Muscle of leg (tissue), 11 donors: Measurements from ENCODE around the gene OTOS. TPM values are rescaled to one million over a fixed set of nuclear protein-coding genes. Genes with fewer than 3 reads are reported as not detected.

Experiments used
- DNase-seq: peaks from one replicate; pipeline ENCODE4 v3.0.0; 2013
- H3K27ac ChIP-seq: one replicate; pipeline ENCODE4 v1.5.1; 2013; ENCODE audit warnings: mild to moderate bottlenecking, low read length, control low read depth
- H3K27me3 ChIP-seq: one replicate; pipeline ENCODE4 v1.6.1; 2013; ENCODE audit warnings: low read length; ENCODE audit not compliant: control insufficient read depth, insufficient read depth
- H3K36me3 ChIP-seq: one replicate; pipeline ENCODE4 v1.6.1; 2013; ENCODE audit warnings: low read length; ENCODE audit not compliant: control insufficient read depth, insufficient read depth
- H3K4me1 ChIP-seq: one replicate; pipeline ENCODE4 v1.6.1; 2013; ENCODE audit warnings: low read length; ENCODE audit not compliant: control insufficient read depth, insufficient read depth
- H3K4me3 ChIP-seq: one replicate; pipeline ENCODE4 v1.5.1; 2013; ENCODE audit warnings: low read length, control low read depth
- H3K9me3 ChIP-seq: replicated peaks from 2 replicates; pipeline ENCODE4 v1.6.1; 2013; ENCODE audit warnings: low read depth, low read length; ENCODE audit not compliant: control insufficient read depth
- WGBS: methylation state at CpG from one replicate; pipeline ENCODE4 v1.1.5; 2013; ENCODE audit warnings: missing lambda C conversion rate; ENCODE audit not compliant: insufficient coverage; 5-methylcytosine and 5-hydroxymethylcytosine counted together
- polyA plus RNA-seq, 8 donors: library from polyadenylated mRNA; unstranded; fragments of 120-200 nt; gene quantifications; one replicate each; pipeline versions ENCODE4 v1.2.1 to v1.2.3, GENCODE V29; 2013; ENCODE audit warnings: inconsistent platforms in 1 of 8, low replicate concordance in 1 of 8; ENCODE audit not compliant: insufficient read length in 8 of 8, insufficient read depth in 1 of 8
- total RNA-seq: library from RNA; stranded (reverse); fragments of 120-200 nt; gene quantifications from one replicate; pipeline ENCODE4 v1.2.4, GENCODE V29; 2013

Gene OTOS
- total and polyA plus RNA-seq, 9 donors = not detected

DNA sequence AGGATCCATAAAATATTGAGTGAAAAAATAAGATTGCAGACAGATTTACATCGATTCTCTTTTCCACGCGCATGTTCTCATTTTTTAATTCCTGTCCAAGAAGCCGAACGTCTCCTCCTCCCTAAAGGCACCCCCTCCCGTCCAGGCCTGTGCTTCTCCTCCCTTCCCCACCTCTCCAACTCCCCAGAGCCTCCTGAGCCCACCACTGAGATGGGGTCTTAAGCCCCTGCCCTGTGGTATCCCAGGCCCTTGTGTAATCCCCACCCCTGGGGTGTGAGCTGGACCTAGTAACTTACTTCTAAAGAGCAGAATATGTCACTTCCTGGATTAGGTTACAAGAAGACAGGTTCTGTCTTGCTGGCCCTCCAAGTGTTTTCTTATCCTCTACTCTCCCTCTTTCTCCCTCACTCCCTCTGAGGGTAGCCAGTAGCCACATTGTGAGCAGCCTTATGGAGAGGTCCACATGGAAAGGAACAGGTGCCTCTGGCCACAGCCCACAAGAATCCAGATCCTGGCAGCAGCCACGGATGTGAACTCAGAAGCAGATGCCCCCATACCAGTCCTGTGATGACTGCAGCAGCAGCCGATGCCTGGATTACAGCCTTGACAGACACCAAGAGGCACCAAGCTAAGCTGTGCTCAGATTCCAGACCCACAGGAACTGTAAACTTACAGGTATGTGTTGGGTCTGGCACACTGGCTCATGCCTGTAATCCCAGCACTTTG lies 39.6 kb upstream of the OTOS start:
- Histone ChIP-seq H3K36me3 (no peaks in the 10 kb centered on the region), H3K9me3 (no peaks in the 10 kb centered on the region), H3K4me1 (peaks cover 4% of the 10 kb centered on the region), H3K4me3 (no peak overlapping the region), H3K27me3 (peaks cover 20% of the 10 kb centered on the region), H3K27ac (no peak overlapping the region)
- DNase-seq = peak; percentile 22
- WGBS = 39% methylated on average over 7 of the region's 8 CpGs

DNA sequence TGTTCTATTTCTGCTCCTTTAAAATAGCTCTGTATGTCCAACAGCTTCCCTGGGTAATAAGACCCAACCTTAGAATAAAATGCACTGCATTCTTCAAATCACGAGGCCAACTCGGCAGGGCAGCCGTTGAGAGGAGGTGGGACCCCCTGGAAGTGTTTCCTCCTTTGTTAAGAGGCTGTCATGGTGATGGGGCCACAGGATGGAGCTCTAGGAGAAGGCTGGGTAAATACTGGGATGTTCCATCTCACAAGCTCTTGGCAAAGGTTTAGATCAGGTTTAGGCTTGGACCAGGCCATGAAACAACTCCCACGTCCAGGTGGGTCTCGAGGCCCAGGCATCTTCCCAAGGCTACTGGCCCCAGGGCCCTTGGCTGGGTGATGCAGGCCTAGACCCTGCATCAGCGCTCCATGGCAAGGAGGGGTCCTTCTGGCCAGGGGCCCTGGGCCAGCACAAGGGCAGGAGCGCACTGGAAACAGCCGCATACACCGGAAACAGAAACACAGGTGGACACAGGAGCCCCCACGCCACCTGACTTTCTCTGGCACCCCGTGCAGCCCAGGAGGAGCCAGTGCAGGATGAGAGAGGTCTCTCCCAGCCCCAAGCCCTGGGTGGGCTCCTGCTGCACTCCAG lies 38.8 kb upstream of the OTOS start:
- 82% methylated on average over 7 of the region's 11 CpGs for WGBS
- DNase-seq = no peak
- peaks cover 4% of the 10 kb centered on the region for H3K4me1 ChIP-seq
- no peak overlapping the region for H3K27ac ChIP-seq
- H3K27me3 ChIP-seq = peaks cover 15% of the 10 kb centered on the region
- no peaks in the 10 kb centered on the region for H3K9me3 ChIP-seq
- no peak overlapping the region for H3K4me3 ChIP-seq
- no peaks in the 10 kb centered on the region for H3K36me3 ChIP-seq

DNA sequence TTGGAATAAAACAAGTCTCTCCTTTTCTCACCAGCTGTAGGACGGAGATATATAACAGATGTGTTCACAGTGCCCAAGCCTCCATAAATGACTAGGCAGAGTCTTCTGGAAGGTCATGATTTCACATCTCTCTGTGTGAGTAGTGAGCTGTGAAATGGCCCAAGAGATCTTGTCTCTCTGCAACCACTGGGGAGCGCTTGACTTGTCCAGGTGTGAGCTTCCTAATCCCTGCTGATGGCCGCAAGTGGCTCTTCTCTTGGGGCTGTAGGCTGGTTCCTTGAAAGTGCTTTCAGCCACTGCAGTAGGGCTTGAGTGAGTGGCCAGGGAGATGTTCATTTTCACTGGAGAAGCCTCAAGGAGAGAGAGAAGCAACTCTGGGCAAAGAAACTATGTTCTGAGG lies 38.1 kb upstream of the OTOS start:
- Histone ChIP-seq H3K4me1 (peaks cover 4% of the 10 kb centered on the region), H3K9me3 (no peaks in the 10 kb centered on the region), H3K4me3 (no peak overlapping the region), H3K36me3 (no peaks in the 10 kb centered on the region), H3K27me3 (peaks cover 15% of the 10 kb centered on the region), H3K27ac (no peak overlapping the region)
- DNase-seq = no peak
- 65% methylated on average over 2 of the region's 3 CpGs for WGBS

DNA sequence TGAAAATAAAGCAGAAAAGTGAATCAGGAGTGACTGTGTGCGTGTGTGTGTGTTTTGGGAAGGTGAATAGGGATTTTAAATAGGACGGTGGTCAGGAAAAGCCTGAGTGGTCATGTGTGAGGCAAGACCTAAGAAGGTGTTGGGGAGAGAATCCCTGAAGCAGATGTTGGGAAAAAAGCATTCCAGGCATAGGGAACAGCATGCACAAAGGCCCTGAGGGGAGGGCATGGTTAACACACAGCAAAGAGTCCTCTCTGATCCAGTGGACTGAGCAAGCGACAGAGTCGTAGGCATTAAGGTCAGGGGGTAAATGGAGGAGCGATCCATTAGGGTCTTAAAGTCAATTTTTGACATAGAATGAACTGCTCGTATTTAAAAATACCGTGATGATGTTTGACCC lies 34.0 kb upstream of the OTOS start:
- Histone ChIP-seq H3K27me3 (peaks cover 13% of the 10 kb centered on the region), H3K4me3 (no peak overlapping the region), H3K36me3 (no peaks in the 10 kb centered on the region), H3K9me3 (no peaks in the 10 kb centered on the region), H3K4me1 (peaks cover 3% of the 10 kb centered on the region), H3K27ac (no peak overlapping the region)
- no peak for DNase-seq
- 37% methylated on average over 6 of the region's 7 CpGs for WGBS

DNA sequence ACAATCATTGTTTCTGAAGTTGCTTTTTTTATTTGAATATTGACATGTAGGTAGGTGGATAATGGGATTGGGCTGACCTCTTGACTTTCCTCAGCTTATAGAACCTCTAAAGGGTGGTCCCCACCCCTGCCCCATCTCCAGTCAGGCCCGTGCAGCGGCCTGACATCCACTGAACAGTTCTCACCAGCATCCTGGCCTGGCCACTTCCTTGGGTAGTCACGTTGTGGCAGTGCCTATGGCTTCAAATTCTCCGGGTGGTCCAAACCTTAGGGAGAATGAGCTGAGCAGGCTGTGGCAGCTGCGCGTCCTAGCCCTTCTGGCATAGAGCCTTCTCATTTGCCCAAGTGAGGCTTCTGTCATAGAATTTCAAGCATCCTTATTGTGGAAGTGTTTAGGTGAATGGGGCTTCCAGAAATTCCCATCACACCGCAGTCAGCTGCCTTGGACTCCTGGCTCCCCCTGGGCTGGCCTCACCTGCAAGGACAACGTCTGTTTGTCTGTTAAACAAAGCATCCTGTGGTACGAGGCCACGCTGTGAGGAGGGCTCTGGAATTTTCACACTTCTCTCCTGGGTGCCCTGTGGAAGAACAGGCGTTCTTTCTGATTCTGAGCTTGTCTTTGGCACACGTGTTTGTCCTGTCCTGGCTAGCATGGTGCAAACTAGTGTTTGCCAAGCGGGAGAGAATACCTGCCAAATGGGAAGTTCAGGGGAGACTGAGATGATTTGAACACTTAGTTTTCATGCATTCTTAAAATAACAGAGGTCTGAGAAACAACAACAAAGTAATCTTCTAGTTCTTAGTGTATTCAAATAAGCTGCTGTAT lies 31.8 kb upstream of the OTOS start:
- no peaks in the 10 kb centered on the region for H3K36me3 ChIP-seq
- H3K4me3 ChIP-seq = no peak overlapping the region
- no peak overlapping the region for H3K27ac ChIP-seq
- 54% methylated on average over 6 of the region's 13 CpGs for WGBS
- no peaks in the 10 kb centered on the region for H3K9me3 ChIP-seq
- H3K27me3 ChIP-seq = peaks cover 13% of the 10 kb centered on the region
- DNase-seq = no peak
- H3K4me1 ChIP-seq = peaks cover 3% of the 10 kb centered on the region

DNA sequence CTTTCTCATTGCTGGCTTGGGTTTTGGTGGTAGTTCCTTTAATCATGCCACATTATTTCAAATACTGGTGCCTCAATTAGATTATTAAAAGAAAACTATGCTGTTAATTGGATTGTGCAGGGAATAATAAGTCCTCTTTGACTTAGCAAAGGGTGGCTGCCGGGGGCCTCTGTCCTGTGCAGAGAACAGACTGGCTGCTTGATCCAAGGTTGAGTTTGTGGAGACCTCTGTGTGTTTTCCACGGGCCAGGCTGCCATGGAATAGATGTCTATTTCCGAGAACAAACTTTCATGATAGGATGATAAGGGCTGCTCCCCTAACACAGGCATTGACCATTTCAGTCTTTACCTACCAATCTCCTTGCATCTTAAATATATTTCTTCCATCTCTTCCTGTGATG lies 30.4 kb upstream of the OTOS start:
- no peak for DNase-seq
- WGBS = 56% methylated on average over 1 of the region's 3 CpGs
- H3K27me3 ChIP-seq = peaks cover 11% of the 10 kb centered on the region
- H3K4me3 ChIP-seq = no peak overlapping the region
- peaks cover 3% of the 10 kb centered on the region for H3K4me1 ChIP-seq
- no peaks in the 10 kb centered on the region for H3K9me3 ChIP-seq
- H3K27ac ChIP-seq = no peak overlapping the region
- no peaks in the 10 kb centered on the region for H3K36me3 ChIP-seq

DNA sequence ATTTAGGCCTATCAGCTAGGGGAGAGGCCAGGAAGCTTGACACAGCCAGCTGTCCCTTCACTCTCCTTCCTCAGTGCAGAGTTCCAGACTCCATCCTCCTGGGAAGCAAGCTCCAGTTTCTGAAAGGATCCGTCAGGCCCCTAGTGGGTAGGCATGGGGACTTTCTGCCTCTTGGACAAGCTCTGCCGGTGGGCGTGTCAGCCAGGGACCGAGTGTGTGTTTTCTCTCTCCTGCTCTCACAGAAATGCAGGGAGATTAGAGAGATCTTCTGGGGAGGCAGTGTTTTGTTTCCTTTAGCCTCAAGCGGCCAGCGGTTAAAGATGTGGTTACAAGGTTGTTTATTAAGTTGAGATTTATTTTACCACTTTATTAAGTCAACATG lies 29.9 kb upstream of the OTOS start:
- Histone ChIP-seq H3K27ac (no peak overlapping the region), H3K27me3 (peaks cover 14% of the 10 kb centered on the region), H3K36me3 (no peaks in the 10 kb centered on the region), H3K4me1 (peaks cover 3% of the 10 kb centered on the region), H3K9me3 (no peaks in the 10 kb centered on the region), H3K4me3 (no peak overlapping the region)
- DNase-seq = no peak
- WGBS = 24% methylated on average over 4 of the region's 6 CpGs

DNA sequence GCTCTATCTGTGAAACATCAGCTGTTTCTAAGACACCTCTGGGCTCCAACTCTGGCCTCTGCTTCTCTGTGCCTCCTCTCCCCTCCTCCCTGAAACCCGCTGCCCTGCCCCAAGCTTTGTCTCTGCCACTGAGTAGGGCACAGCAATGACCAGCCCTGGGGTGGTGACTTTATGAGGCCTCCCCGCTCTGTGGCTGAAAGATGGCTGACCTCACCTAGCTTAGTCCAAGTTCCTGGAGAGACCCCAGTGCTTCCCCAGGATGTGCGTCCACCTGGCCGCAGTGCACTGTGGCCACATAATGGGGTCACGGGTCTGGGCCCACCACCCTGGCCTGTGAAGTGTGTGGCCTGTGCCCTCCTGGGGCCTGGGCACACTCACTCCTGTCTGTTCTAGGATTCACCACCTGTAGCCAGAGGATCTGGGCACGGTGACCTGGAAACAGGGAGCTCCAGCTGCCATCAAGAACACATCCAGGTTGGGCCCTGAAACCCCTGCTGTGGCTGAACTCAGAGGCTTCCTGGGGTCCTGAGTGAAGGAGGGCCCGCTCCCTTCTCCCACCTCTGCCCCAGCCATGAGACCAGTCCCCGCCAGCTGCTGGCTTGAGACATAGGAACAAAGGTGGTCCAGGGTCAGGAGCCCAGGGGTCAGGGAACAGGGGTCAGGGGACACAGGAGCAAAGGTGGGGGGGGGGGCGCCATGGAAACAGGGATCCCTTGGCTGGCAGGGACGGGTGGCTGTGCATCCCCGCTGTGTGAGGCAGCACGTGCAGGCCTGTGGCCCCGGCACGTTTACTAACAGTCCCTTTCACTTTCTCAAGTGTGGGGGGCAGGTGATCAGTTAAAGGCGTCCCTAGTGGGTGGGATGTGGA lies 29.3 kb upstream of the OTOS start:
- H3K9me3 ChIP-seq = no peaks in the 10 kb centered on the region
- H3K4me1 ChIP-seq = peaks cover 3% of the 10 kb centered on the region
- no peak for DNase-seq
- H3K27ac ChIP-seq = no peak overlapping the region
- H3K36me3 ChIP-seq = no peaks in the 10 kb centered on the region
- 86% methylated on average over 7 of the region's 15 CpGs for WGBS
- peaks cover 15% of the 10 kb centered on the region for H3K27me3 ChIP-seq
- H3K4me3 ChIP-seq = no peak overlapping the region

DNA sequence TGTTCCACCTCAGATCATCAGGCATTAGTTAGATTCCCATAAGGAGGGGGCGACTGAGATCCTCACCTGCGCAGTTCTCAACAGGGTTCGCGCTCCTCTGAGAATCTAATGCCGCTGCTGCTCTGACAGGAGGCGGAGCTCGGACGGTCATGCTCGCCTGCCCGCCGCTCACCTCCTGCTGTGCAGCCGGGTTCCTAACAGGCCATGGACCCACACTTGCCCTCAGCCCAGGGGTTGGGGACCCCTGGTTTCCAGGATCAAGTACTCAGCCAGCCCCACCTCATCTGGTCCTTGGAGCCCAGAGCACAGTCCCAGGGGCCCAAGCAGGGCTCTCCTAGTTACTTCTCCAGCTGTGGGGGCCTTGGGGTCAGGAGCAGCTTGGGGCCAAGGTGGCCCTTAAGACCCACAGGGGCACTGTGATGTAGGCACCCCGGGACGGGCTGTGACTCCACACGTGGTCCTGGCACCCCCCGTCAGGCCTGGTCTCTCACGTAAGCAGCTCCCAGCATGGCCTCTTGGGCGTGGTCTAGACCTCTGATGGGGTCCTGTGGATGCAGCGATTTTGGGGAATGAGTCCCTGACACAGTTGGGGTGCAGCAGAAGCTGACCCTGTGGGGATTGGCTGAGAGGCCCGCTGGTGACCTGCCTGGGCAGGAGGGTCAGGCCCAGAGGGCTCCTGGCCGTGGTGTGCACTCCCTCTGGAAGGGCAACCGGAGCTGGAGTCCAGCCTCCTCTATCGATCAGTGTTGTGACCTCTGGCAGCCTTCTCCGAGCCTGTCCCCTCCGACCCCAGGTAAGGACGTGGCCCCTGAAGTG lies 28.3 kb upstream of the OTOS start:
- WGBS = 77% methylated on average over 26 of the region's 26 CpGs

More for the DNA sequence above, 28.3 kb upstream of the OTOS start:
- peaks cover 15% of the 10 kb centered on the region for H3K27me3 ChIP-seq
- no peak overlapping the region for H3K4me3 ChIP-seq
- H3K4me1 ChIP-seq = peaks cover 3% of the 10 kb centered on the region
- H3K36me3 ChIP-seq = no peaks in the 10 kb centered on the region
- no peak for DNase-seq
- H3K27ac ChIP-seq = no peak overlapping the region
- H3K9me3 ChIP-seq = no peaks in the 10 kb centered on the region
